ENCODE data around the gene SOX5. TPM values are rescaled to one million over a fixed set of nuclear protein-coding genes. Genes with fewer than 3 reads are reported as not detected.
"Not testable (repeated sequence)": the region's sequence is repeated elsewhere in the genome, so short reads cannot be mapped to it uniquely, and the experiment has no call there.

SOX5 gene
- total RNA-seq, 1 donor: 12.8 TPM

GRCh38 chr12:23502259-23502658 is 447.2 kb downstream of the SOX5 start:
- H3K4me3 ChIP-seq (ENCODE audit: low read depth, low read length): no peak overlapping the region
- TF ChIP-seq CTCF (IDR thresholded peaks at IDR 0.05; ENCODE audit: insufficient read depth, low read length): no peak
- DNase-seq (ENCODE audit: low read depth): no peak

- no peak overlapping the region for H3K4me3 ChIP-seq (ENCODE audit: low read depth, low read length)
- no peak for TF ChIP-seq CTCF (IDR thresholded peaks at IDR 0.05; ENCODE audit: insufficient read depth, low read length)
These were observed 454.0 kb downstream of the SOX5 start for GRCh38 chr12:23495472-23495871.

GRCh38 chr12:23493672-23494071 is 455.8 kb downstream of the SOX5 start:
- no peak overlapping the region for H3K4me3 ChIP-seq (ENCODE audit: low read depth, low read length)
- no peak for DNase-seq (ENCODE audit: low read depth)
- no peak for TF ChIP-seq CTCF (IDR thresholded peaks at IDR 0.05; ENCODE audit: insufficient read depth, low read length)

More at GRCh38 chr12:23495472-23495871, 454.0 kb downstream of the SOX5 start:
- DNase-seq (ENCODE audit: low read depth): no peak

- H3K4me3 ChIP-seq (ENCODE audit: low read depth, low read length); DNase-seq (ENCODE audit: low read depth): not testable (repeated sequence)
These were observed 458.4 kb downstream of the SOX5 start for GRCh38 chr12:23491029-23491428.

- H3K4me3 ChIP-seq (ENCODE audit: low read depth, low read length): no peak overlapping the region
- TF ChIP-seq CTCF (IDR thresholded peaks at IDR 0.05; ENCODE audit: insufficient read depth, low read length): no peak
- DNase-seq (ENCODE audit: low read depth): no peak
These were observed 461.3 kb downstream of the SOX5 start for GRCh38 chr12:23488130-23488529.

GRCh38 chr12:23484238-23484637 is 465.2 kb downstream of the SOX5 start:
- no peak for TF ChIP-seq CTCF (IDR thresholded peaks at IDR 0.05; ENCODE audit: insufficient read depth, low read length)
- no peak for DNase-seq (ENCODE audit: low read depth)
- H3K4me3 ChIP-seq (ENCODE audit: low read depth, low read length): no peak overlapping the region

- TF ChIP-seq CTCF (IDR thresholded peaks at IDR 0.05; ENCODE audit: insufficient read depth, low read length): no peak
- no peak for DNase-seq (ENCODE audit: low read depth)
- H3K4me3 ChIP-seq (ENCODE audit: low read depth, low read length): no peak overlapping the region
These were observed 466.9 kb downstream of the SOX5 start for GRCh38 chr12:23482571-23482970.
